ENCODE results near the gene TMEM179.
"Not testable (repeated sequence)": the region's sequence is repeated elsewhere in the genome, so short reads cannot be mapped to it uniquely, and the experiment has no call there.

TMEM179 gene

DNA sequence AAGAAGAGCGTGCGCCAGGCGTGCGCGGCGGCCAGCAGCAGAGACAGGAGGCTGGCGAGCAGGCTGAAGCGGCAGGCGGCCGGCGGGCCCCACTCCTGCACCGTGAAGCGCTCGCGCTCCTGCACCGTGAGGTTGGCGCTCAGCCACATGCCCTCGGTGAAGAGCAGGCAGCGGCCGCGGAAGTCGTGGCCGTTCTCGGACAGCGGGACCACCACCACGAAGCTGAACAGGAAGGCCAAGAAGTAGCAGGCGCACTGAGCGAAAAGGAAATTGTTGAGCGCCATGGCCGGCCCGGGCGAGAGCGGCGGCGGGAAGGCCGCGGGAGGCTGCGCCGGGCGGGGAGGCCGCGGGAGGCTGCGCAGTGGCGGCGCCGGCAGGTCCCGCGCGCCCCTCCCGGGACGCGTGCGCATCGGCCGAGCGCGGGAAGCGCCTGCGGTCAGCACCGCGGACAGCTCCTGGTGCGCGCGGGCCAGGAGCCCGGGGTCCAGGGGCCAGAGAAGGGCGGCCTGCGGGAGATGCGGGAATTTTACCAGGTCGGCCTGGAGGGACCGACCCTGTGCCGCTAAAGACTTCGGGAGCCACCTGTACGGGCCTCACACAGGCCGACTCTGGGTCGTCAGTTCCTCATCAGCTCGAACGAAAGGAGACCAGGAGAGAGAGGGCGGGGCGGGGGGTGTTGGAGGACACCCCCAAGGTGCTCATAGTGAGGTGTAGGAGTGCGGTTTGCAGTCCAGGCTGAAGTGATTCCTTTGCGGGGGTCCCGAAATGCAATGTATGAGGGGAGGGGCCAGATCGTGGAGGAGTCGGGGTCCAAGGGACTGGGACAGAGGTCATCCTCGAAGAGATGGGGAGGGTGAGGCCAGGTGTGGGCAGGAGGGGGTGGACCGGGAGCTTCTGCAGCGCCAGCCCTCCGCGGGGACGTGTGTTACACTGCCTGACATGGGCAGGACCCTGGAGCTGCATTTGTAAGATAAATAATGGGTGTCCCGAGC, at the start of gene TMEM179:
Gene TMEM179 (minus strand): TSS at position 315 of the 992 bp plus-strand sequence. CDS start 31 bp downstream, at position 284.
- DNase-seq (ENCODE audit: low read depth), result no peak

DNA sequence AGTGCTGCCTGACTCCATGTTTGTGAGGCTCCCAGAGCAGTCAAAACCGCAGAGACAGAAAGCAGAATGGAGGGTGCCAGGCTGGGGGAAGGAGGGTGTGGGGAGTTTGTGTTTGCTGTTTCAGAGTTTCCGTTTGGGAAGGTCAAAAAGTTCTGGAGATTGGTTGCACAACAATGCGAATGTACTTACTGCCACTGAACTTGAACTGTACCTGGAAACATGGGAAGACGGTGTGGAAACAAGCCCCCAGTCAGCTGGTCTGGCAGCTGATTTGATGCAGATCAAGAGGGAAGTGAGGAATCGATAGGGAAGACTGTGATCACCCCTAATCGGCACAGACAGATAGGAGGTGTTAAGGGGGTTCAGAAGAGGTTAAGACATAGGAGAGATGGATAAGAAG, 49.5 kb upstream of the TMEM179 start:
- DNase-seq (ENCODE audit: low read depth), result no peak

DNA sequence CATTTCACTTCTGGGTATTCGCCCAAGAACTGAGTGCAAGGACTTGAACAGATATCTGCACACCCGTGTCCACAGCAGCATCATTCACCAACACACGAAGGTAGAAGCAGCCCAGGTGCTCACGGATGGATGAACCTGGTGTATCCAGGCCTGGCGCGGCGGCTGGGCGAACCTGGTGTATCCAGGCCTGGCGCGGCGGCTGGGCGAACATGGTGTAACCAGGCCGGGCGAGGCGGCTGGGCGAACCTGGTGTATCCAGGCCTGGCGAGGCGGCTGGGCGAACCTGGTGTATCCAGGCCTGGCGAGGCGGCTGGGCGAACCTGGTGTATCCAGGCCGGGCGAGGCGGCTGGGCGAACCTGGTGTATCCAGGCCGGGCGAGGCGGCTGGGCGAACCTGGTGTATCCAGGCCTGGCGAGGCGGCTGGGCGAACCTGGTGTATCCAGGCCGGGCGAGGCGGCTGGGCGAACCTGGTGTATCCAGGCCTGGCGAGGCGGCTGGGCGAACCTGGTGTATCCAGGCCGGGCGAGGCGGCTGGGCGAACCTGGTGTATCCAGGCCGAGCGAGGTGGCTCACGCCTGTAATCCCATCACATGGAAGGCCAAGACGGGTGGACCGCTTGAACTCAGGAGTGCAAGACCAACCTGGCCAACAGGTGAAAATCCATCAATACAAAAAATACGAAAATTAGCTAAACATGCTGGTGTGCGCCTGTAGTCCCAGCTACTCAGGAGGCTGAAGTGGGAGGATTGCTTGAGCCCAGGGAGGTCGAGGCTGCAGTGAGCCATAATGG, 48.8 kb upstream of the TMEM179 start:
- not testable (repeated sequence) for DNase-seq (ENCODE audit: low read depth)

DNA sequence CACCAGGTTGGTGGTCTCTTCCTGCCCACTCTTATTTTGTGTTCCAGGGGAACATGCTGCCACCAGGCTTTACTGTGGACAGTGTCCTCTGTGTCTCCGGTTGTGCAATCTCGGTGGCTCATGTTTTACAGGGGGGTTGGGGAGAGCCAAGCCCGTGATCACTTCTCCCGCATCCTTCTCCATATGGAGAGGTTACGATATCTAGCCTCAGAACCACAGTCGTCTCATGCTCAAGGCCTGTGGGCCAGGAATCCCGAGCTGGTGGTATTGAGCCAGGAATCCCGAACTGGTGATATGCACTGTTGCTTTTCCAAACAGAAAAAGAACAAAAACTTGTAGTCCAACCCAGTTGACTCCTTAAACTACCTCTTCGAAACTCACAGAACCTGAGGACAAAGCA, 47.8 kb upstream of the TMEM179 start:
- no peak for DNase-seq (ENCODE audit: low read depth)

DNA sequence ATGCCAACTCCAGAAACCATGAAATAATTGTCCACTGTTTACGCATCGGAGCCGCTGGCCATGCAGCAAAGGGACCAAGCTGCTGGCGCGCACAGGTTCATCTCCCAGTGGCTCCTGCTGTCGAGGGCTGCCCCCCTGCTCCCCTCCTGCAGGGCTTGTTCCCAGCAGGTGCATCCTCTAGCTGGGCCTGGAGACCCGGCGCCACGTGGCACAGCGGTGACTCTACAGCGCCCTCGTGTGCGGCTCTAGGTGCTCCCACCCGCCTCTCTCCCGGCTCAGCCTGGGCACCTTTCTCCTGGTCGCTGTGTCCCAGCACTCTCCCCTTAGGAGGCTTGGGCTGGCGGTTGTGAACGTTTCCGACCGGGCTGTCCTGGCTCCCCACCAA, 47.3 kb upstream of the TMEM179 start:
- DNase-seq (ENCODE audit: low read depth), result no peak

DNA sequence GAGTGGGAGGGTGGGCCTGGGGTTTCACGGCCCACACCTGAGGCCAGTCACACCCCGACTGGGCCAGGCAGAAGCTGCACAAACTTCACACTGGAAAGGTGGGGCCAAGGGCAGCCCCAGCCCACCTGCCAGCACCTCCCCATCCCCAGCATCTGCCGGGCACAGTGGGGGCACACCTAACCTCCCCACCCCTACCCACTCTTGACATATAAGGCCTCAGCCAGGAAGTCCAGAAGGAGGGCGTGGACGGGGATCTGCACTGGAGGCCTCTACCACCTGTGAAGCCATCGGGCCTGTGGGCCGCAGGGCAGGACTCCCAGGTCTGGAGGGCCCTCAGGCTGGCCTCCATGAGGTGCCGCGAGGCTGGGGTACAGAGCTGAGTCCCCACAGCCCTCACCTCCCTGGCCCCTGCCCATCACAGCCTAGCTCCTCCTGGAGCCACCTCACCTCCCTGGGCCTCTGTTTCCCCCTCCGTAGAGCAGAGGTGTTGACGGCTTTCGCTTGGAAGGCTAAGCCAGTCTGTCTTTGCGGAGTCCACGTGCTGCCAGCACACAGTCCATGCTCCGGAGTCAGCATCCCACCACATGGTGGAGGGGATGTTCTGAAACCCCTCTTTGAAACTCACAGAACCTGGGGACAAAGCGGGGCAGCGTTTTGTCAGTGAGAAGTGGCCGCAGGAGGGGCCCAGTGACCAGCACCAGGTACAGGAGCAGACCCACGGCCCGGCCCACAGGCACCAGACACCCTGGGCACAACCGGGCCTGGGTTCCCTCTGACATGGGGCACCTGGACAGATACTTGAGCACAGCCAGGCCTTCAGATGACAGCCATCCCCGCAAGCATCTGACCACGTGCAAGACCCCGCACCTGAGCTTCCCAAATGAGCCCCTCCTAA, 46.7 kb upstream of the TMEM179 start:
- DNase-seq (ENCODE audit: low read depth), result no peak

DNA sequence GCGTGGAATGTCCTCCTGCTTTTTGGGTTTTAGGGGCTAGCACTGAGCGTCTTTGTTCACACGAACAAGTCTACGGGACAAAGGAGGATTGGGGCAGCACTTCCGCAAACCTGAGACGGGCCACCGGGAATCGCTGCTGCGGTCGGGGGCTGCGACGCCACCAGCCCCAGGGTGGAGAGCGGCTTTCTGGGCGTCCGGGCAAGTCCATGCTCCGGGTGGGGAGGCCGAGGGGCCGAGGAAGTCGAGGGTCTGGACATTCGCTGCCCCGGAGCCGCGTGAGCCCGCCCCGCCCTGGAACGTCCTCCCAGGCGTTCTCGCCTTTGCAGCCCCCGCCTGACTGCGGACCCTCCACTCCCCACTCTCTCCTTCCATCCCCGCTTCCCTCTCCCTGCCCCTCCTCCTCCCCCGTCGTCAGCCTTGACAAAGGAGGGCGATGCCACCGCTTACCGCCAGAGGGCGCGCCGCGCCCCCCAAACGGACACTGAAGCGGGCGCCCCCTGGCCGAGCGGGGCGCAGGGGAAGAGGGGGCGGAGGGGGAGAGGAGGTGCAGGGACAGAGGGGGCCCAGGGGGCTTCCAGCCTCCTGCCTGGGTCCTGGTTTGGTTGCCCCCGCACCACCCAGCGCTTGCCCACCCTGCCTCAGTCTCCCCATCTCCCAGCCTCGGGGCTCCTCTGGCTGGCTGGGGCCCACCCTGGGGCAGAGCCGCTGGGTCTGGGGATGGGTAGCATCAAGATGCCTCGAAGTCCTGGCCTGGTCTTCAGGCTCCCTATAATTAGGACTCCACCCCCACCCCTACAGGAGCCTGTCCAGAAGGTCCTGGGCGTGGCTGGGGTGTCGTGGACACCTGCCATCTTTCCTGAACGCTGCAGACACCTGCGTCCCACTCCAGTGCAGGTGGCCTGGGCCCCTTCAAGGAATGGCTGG, 45.7 kb upstream of the TMEM179 start:
- DNase-seq (ENCODE audit: low read depth), result peak; percentile 39

DNA sequence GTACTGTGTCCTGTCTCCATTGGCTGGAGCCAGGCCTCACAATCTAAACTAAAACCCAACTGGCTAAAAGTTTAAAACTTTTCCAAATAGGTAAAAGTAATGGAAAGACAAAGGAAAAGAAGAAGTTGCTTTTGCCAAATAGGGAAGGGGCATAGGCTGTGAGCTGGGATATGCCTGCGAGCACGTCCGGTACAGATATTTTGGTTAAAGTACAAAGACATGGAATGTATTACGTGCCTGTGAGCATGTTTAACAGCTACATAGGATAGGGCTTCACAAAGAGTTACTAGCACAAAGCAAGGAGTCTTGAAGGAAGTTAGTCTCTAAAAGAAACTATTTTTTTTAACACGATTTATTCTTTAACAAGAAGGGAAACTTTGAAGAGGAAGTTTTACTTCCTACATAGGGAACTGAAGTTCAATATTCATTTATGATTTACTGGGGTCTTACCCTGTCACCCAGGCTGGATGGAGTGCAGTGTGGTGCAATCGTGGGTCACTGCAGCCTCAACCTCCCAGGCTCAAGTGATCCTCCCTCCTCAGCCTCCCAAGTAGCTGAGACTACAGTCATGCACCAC, 43.0 kb upstream of the TMEM179 start:
- no peak for DNase-seq (ENCODE audit: low read depth)

DNA sequence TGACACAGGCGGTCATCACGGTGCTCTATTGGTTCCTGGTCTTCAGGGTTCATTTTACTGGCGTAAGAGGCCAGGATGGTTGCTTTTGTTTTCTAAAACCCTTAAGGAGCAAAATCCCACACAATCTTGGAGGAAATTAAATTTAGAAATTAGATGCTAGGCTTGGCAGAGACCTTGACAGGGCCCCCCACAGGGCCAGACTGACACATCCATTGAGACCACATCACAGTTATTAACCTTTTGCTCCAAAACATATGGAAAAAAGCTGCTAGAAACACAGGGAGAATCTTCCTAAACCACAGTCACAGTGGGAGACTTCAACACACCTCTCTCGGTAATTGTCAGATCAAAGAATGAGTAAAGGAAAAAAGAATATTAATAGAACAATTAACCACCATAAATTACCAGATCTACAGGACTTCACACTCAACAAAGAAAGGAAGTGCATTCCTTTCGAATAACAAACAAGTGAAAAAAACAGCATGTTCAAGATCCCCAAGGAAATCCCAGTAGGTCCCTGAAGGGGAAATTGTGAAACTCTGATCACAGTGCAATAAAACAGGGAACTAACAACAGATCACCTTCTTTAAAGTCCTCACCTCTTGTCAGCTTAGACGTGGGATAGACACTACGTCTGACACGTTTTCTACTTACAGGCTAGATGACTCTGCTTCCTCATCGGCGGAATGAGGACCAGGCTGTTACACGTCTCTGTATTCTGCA, 40.2 kb upstream of the TMEM179 start:
- DNase-seq (ENCODE audit: low read depth), result no peak

DNA sequence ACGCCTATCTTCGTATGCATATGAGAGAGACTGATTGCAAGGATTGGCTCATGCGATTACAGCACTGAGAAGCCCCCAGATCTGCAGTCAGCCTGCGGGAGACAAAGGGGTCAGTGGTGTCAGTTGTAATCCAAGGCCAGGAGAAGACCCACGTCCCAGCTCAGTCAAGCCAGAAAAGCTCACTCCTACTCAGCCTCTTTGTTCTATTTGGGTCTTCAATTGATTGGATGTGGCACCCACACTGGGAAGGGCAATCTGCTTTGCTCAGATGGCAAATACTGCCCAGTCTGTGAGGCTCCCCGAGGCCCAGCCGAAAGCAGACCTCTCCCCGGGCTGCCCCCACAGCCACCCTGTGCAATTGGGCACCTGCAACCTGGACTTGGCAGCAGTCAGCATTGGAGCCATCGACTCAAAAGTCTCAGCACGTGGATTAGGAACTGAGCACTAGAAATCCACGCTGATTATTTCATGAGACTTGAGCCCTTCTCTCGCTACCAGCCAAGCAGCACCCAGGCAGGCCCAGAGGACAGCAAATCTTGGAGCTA, 39.6 kb upstream of the TMEM179 start:
- DNase-seq (ENCODE audit: low read depth), result no peak

DNA sequence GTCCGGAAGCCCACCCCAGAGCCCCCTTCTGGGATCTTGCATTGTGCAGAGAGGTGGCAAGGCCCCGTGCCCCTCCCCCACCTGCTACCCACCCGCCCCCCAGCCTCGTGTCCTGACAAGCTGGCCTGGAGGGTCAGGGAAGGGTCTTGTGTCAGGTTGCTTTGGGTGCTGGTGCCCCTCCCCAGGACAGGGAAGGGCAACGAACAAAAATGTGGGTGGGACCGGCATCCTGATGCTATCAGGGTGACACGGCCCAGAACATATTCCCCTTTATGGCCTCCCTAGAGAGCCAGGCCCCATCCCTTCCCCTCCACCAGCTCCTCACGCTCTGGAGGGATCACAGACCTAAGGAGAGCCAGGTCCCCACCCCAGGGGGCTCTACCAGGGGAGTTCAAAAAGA, 38.7 kb upstream of the TMEM179 start:
- DNase-seq (ENCODE audit: low read depth), result no peak

DNA sequence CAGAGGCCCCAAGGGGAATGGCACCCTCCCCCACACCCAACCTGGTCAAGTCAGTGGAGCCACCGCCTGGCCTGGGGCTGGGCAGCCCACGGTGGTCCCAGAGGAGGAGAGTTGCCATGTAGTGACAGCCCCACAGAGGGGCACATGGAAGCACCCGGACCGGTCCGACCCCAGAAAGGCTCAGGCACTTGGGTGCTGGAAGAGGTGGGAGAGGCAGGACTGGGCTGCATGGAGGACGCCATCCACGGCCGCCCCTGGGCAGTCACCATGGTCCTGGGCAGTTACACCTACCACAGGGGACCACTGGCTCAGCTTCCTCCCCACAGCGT, 37.9 kb upstream of the TMEM179 start:
- DNase-seq (ENCODE audit: low read depth), result no peak

DNA sequence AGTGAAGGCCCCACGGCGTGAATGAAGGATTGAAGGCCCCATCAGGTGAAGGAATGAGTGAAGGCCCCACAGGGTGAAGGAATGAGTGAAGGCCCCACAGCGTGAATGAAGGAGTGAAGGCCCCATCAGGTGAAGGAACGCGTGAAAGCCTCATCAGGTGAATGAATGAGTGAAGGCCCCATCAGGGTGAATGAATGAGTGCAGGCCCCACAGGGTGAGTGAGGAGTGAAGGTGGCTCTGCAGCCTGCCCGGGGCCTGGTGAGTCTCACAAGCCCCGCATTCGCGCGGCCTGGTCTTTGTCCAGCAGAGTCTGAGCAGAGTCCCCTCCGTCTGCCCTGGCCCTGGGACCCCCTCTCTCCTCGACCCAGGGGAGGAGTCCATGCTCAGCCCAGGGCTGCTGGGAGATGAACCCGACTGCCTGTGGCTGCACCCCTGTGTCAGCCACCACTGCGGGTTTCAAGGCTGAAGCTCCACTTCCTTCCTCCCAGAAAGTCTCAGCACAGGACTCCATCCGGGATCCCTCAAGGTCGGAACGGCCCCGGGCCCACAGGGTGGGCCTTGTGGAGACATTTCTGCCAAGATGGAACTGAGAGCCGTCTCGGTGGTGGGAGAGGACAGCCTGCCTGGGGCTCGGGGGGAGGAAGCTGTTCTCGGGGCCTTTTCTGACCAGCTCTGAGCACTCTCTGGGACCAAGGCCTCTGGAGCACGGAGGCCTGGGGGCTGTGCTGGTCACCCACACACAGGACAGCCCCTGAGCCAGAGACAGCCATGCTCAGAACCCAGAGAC, 37.4 kb upstream of the TMEM179 start:
- no peak for DNase-seq (ENCODE audit: low read depth)

DNA sequence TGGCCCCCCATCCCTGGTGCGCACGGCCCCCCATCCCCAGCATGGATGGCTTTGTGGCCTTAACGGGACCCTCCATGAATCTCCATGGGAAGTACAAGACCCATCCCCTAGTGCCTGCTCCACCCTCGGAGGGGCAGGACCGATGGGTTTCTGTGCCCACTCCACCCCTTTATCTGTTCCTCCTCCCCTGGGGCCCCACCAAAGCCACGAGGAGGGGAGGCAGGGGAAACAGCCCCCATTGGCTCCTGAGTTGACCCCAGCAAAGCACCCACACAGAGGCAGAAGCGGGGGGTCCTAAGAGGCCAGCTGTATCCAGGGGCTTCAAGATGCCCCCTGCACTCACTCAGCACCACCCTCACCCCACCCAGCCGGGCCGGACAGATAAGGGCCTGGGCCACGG, 36.1 kb upstream of the TMEM179 start:
- no peak for DNase-seq (ENCODE audit: low read depth)

DNA sequence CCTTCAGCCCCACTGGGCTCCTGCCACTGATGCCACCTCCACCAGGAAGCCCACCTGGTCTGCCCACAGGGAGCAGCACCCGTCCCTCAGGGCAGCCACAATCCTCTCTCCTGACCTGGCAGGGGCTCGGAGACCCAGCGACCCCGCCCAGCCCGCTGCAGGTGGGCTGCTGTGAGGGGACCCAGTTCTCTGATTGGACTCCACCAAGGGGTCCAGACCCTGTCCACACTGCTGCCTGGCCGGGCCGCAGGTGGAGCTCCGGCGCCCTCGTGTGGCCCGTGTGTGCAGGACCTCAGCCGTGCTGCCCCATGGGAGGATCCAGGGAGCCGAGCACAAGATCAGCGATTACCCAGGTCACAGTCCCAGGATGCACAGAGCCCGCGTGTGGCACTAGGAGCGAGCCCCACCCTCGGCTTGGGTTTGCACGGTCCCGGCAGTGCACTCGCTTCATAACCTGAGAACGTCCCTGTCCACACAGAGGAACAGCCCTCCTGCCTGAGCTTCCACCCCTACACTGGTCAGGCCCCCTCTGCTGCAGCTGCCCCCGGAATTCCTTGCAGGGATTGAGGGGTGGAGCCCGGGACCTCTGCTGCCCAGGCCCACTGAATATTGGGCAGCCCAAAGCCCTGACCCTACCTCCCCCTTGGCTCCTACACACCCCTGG, 35.4 kb upstream of the TMEM179 start:
- no peak for DNase-seq (ENCODE audit: low read depth)

DNA sequence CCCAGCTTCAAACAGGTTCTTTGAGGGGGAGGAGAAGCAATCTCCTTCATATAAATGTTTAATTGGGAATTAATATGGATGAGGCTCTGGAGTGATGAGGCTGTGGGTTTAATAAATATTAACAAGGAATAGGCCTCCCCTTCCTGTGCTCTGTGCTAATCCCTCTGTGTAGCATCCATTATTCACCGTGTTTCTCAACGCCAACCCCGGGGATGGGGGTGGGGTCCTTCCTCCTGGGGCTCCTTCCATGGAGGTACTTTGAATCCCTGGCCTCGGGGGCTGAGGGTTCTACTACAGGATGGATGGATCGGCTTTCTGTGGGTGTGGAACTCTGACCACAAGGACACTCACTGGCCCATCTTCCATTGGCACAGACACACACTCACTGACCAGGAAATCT, 34.9 kb upstream of the TMEM179 start:
- DNase-seq (ENCODE audit: low read depth), result no peak

DNA sequence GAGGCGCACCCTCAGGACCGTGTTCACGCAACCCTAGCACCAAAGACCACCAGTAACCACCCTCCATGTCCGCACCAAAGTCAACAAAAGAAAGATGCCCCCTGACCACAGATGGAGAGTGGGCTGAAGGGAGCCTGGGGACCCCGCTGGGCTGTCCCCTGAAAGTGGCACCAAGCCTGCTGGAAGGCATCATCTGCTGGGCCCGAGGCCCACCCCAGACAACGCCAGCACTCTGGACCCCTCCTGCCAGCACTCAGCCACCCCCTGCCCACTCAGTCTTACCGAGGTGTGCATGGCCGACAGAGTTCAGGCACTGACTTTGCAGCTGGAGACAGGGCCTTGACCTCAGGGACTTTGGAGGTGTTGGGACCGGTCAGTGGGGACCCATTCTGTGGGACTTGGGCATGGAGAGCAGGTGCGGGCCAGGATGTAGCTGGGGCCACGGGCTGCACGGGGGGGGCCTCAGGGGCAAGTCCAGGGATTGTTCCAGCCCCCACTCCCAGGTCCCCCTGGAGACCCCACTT, 34.4 kb upstream of the TMEM179 start:
- no peak for DNase-seq (ENCODE audit: low read depth)

DNA sequence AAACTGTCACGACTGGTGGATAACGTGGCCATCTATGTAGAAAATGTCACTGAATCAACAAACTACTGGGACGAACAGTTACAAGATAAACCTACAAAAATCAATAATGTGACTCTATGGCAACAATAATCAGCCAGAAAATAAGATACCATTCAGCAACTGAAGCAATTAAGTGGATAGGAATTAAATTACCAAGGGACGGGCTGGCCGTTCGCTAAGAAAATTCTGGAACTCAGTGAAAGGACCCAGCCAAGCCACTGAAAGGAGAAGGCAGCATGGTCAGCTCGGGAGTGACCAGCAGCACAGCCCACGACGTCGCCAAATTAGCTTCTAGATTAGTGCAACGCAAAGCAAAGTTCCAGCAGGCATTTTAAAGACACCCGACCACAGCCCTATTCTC, 33.6 kb upstream of the TMEM179 start:
- no peak for DNase-seq (ENCODE audit: low read depth)
